GM12891 (cell line): ENCODE measurements around the gene TUBAL3.
A peak's percentile ranks its signal among the peaks of the same experiment; 100 is the strongest.

Experiments
- PAX5 ChIP-seq: IDR thresholded peaks from 2 replicates; pipeline ENCODE4 v1.6.1; 2011; ENCODE audit warnings: low read length, moderate library complexity, mild to moderate bottlenecking; ENCODE audit not compliant: insufficient read depth, severe bottlenecking
- POLR2A ChIP-seq: IDR thresholded peaks from 2 replicates; pipeline ENCODE4 v1.6.1; 2011; ENCODE audit warnings: low read depth, low read length, control low read depth
- POLR2AphosphoS5 ChIP-seq: IDR thresholded peaks from 2 replicates; pipeline ENCODE4 v1.6.1; 2011; ENCODE audit warnings: low read depth, low read length, control low read depth
- POU2F2 ChIP-seq: IDR thresholded peaks from 2 replicates; pipeline ENCODE4 v1.6.1; 2011; ENCODE audit warnings: low read depth, mild to moderate bottlenecking, control low read depth, low read length, moderate library complexity
- SPI1 ChIP-seq: IDR thresholded peaks from 2 replicates; pipeline ENCODE4 v1.6.1; 2011; ENCODE audit warnings: low read depth, low read length, control low read depth
- TAF1 ChIP-seq: IDR thresholded peaks from 2 replicates; pipeline ENCODE4 v1.6.1; 2011; ENCODE audit warnings: low read depth, low read length, control low read depth

- TF ChIP-seq POLR2A (no peak), SPI1 (peak; percentile 35; the same call in 1 of the 2 replicates), POLR2AphosphoS5 (no peak), TAF1 (no peak), PAX5 (no peak), POU2F2 (no peak)
Observed at GRCh38 chr10:5354068-5354467, 50.6 kb downstream of the TUBAL3 start.
